HS-27A (cell line): ENCODE data around the gene LSM14B.
"Not testable (repeated sequence)": the region's sequence is repeated elsewhere in the genome, so short reads cannot be mapped to it uniquely, and the experiment has no call there.

Experiments used
- DNase-seq: peaks from one replicate; pipeline ENCODE4 v3.0.0-alpha.2; 2012; ENCODE audit warnings: low read depth, missing footprints

The LSM14B gene

DNA sequence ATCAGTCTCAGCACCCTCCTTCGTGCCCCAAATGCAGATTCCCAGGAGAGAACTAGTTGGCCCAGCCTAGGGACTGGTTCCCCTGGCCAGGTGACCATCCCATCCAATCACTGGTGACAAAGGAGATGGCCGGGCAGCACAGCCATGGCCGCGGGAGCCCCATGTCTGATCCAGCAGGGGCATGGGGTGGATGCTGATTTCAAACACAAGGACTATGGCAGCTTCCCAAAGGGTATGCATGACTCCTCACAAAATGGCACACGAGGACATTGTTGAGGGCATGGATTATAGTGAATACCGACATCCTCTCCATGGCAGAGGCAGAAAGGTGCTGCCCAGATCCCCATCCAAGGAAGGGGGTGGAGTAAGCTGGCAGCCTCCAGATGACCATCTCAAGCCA is 9.9 kb upstream of the LSM14B start:
- DNase-seq, result no peak

DNA sequence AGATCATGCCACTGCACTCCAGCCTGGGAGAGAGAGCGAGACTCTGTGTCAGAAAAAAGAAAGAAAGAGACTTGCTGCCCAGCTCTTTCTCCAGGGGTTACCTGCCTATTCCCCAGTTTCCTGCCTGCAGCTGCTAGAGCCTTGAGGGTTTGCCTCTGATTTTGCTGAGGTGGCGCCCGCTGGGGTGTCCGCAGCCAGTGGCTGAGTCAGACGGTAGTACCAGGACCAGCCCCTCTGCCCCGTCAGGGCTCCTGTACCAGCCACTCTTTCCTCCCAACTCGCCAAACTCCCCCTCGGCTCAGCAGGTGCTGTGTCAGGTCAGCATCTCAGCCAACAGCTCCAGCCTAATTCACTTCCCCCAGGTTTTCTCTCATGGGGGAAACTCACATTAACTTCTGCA is 7.4 kb upstream of the LSM14B start:
- DNase-seq, result no peak

DNA sequence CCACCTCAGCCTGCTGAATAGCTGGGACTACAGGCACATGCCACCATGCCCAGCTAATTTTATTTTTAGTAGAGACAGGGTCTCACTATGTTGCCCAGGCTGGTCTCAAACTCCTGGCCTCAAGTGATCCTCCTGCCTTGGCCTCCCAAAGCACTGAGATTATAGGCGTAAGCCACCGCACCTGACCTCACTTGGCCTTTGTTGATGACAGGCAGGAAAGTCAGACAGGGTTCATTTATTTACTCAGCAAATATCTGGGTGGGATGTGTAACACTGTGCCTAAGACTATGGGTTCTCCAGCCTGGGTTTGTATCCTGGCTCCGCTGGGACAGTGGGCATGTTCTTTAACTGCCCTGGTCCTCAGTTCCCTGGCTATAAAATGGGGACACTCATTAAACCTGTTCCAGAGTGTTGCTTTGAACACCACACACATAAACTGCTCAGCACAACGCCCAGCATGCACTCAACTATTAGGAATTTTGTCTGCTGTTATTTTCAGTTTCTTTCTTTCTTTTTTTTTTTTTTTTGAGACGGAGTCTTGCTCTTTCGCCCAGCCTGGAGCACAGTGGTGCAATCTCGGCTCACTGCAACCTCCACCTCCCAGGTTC is 6.4 kb upstream of the LSM14B start:
- DNase-seq, result not testable (repeated sequence)

DNA sequence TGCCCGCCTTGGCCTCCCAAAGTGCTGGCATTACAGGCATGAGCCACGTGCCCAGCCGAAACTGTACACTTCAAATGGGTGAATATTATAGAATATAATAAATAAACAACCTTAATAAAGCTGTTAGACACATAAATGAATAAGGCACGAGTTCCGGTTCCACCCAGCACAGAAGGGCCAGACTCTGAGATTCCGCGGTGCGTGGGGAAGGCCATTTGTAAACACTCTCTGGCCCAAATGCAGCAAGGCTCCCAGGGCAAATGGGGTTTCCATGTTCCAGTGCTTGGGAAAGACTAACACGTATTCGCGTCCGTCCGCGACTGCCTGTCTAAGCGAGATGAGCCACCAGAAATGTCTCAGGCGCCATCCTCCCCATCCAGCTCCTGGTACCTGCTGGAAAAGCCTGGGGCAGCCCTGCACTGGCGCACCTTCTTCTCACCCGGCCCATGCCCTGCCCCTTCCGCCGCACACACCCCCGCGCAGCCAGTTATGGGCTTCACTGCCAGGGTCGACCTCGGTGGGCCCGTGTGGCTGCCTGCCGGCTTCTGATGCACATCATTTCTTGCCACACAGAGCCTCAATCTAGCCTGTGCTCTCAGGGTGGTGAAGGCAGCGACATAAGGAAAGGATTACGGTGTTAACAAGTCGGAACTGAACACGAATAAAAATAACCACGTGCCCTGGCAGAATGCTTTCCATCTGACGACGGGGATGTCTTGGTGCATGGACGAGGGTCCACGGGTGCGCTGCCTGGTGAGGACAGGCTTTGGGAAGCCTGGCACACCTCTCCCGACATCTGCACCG is 5.5 kb upstream of the LSM14B start:
- DNase-seq, result no peak

DNA sequence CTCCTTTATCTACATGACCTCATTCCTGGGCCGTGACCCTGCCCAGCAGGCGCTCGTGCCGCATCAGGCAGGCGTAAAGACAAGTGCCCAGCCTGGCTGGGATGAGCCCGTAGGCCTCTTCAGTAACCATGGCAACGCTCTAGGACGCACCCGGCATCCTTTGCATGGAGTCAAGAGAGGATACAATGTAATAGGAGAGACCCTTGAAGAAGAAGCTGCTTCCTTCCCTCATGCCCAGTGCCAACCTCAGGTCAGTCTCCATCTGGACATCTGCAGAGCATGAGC is 5.0 kb upstream of the LSM14B start:
- DNase-seq, result no peak

DNA sequence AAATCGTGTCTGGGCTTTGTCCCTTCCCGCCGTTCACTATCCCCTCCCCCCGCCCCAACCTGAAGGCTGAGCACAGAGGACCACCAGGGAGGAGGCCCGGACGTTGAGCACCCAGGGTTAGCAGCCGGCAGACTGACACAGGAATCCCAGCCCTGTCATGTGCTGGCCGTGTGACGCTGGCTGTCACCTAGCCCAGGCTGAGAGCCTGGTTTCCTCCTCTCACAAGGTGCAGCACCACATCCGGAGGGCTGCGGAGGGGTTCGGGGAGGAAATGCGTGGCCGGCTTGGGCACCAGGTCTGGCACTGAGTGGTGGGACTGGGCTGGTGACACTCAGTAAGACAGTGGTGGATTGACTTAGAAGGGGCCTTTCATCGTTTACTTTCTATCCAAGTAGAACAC is 4.6 kb upstream of the LSM14B start:
- no peak for DNase-seq

DNA sequence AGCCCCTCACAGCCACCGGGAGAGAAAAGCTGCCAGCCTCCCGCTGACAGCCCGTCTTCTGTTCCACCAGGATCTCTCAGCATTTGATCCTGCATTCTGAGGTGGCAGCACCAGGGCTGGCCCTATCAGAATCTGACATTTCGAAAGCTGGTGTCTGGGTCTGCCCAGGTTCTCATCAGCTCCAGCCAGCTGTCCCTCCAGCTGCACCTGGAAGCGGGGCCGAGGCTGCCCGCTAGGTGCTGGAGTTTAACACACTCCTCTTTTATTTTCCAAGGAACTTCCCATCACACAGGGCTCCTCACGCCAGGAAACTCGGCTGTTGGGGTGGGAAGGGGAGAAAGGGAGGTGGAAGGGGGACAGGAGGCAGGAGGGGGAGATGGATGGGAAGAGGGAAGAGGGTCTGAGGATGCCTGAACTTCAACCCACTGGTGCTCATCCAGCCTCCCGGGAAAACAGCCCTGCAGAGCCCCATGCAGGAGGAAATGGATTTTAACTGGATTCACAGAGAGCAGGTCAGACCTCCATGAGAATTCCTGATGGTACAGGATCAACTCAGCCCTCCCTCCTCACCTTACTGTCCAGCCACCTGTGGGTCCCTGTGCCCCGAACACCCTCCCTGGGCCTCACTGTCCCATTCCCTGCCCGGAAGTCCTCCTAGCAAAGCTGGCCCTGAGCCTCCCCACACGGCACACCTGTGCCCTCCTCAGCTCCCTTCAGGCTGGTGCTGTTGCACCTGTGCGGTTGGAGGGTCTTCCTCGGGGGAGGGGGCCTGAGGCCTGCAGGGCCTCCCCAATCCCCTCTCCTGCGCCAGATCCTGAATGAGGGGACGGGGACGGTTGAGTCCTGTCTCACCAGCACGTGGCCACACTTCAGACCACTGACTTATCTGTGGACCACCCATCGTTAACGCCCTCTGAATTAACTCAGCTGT is 3.9 kb upstream of the LSM14B start:
- no peak for DNase-seq

DNA sequence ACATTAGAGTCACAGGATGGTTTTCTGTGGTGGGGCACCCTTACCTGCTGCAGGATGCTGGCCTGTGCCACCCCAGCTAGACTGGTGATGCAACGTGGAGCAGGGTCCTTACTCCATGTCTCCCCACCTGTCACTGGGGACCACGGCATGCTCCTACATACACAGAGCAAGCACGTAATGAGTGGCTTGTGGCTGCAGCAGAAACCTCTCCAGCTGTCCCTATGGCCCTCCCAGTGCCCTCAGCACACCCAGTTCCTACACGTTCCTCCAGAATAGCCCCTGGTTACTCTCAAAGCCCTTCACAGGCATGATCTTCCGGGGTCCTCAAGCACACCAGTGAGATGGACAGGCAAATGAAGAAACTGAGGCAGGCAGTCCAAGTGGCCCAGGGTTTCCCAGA is 3.2 kb upstream of the LSM14B start:
- DNase-seq, result no peak

DNA sequence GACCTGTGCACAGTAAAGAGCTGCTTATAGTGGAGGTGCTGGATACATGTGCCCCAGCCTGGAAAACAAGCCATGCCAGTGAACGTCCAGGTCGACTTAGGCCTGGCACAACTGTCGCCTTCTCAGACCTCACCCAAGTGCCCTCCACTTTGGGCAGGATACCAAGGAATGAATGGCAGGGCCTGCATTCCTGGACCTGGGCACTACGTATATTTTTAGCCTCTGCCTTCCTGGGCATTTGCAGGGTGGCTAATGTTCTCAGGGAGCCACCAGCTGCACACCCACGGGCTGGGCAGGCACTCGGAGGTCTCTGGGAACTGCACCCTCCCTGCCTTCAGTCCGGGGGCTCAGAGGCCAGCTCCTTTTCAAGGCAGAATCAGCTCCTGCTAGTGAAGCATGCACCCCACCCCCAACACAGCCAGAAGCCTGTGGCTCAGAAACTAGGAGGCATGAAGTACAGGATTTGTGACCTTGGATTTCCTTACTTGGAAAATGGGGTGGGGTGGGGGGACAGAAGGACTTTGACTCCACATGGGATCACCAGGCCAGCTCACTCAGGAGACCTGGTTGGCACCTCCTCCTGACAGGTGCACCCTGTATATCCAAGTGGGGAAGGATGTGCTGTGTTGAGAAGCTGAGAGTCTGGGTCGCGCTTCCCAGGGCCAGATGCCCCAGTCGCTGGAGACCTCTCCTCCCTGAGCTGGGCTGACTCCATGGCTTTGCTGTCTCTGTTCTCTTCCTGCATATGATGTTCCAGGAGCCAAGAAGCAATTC is 2.5 kb upstream of the LSM14B start:
- no peak for DNase-seq

DNA sequence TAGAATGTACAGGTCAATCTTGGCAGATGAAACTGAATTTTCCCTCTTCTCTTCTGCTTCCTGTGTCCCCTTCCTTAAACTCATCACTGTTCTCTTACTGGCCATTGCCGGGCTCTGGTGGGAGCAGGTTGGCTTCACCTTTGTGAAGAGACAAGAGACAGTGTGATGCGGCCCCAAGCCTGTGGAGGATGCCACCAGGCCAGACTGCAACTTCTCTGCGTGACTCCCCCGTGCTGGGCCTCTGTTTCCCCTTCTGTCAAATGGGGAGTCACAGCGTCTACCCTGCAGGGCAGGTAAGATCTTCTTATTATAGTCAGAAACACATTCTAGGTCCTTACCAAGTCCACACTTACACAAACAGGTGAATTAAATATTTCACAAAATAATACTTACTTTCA is 1.9 kb upstream of the LSM14B start:
- DNase-seq, result no peak

DNA sequence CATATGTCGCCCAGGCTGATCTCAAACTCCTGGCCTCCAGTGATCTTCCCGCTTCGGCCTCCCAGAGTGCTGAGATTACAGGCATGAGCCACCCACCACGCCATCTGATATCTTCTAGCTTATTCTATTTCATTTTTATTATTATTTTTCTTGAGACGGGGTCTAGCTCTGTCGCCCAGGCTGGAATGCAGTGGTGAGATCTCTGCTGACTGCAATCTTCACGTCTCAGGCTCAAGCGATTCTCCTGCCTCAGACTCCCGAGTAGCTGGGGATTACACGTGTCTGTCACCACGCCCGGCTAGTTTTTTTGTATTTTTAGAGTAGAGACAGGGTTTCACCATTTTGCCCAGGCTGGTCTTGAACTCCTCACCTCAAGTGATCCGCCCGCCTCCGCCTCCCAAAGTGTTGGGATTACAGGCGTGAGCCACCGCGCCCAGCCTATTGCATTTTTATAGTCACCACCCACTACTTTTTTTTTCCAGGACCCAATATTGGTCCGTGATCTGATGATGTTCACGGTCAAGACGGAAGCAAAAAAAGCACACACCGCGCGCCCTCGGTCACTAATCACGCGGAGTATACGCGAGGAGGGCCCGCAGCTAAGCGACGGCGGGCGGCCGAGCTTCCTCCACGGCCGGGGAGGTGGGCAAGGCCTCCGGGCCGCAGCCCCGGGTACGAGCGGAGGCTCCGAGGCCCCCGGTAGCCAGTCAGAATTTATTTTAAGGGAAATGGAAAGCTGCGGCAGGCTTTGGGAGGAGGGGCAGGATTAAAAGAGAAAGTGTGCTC is 1.1 kb upstream of the LSM14B start:
- DNase-seq, result no peak

DNA sequence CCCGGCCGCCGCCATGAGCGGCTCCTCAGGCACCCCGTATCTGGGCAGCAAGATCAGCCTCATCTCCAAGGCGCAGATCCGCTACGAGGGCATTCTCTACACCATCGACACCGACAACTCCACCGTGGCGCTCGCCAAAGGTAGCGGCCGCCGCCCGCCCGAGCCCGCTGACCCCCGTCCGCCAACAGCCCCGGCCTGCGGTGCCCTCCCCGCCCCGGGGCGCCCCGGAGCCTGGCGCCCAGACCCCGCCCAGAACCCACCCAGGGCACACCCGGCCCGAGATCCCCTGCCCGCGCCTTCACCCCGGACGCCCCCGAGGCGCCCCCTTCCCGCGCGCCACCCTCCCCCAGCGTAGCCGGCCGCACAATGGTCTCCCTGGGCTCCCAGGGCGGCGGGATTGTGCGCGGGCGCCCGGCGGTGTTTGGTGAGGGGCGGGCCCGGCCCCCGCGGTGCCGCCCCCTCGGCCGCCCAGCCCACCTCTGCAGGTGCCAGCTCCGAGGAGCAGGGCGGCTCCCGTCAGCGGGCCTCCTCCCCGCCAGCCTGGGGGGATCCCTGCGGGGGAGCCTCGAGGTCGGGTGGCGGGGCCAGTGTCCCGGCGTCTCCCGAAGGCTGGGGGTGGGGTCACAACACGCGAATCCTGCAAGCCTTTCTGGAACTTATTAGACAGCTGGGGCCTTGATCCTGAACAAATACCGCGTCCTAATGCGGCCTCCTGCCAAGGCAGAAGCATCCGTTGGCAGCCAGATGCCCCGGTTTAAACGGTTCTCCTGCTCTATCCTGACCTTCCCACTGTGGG is 577 bp downstream of the LSM14B start:
- no peak for DNase-seq

DNA sequence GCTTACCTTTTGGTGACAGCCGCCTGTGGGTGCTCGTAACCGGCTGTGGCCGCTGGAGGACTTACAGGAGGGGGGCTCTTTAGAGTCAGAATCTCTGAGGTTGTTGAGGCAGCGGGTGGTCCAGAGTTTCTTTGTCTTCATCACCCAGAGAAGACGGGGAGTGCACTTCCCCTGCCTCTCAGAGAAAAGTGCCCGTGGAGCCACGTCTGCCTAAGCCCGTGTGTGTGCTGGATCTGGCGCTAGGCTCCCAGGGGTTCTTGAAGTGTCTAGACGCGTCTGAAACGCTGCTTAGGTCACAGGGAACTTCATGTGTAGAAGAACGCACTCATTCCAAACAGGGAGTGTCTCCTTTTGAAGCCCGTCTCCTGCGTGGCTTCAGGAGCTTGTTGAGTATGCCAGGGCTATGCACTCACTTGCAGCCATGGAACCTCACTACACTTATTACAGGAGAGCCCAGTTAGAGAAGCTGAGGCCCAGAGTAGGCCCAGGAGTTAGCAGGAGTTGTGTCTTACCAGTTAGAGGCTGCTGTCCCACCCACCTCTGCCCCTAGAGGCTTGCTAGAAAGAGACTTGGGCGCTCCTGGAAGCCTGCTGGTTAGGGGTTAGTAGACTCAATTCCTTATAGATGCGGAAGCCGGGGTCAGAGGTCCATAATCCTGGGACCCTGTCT is 1.3 kb downstream of the LSM14B start:
- DNase-seq, result no peak

DNA sequence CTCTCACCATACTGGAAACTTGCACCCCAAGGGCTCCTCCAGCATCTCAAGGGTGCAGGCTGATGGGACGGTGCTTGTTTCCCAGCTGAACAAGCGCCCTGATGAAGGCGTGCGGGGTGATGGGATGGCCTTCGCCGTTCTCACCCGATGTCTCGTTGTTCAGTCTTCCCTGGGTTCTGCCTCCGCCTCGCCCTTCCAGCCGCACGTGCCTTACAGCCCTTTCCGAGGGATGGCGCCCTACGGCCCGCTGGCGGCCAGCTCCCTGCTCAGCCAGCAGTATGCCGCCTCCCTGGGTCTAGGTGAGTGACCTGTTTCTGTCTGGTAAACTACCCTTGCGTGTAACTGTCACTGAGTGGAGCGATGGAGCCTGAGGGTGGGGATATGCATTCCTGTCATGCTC is 3.9 kb downstream of the LSM14B start:
- no peak for DNase-seq

DNA sequence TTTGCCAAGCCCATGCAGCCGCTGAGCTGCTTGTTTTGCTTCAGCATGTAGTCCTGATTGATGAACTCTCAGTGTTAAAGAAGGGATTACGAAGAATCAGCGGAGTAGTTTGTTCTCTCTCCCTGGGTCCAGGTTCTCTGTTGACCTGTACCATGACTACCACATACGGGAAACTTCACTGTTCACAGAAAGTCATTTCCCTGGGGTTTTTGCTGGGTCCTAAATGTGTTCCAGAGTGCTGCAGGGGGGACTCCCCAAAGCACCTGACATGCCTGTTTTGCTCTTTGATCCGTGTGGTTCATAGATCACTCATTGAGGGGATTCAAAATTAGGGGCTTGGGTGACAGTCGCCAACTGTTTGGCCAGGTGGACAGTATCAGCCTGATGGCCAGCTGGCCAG is 5.5 kb downstream of the LSM14B start:
- no peak for DNase-seq

DNA sequence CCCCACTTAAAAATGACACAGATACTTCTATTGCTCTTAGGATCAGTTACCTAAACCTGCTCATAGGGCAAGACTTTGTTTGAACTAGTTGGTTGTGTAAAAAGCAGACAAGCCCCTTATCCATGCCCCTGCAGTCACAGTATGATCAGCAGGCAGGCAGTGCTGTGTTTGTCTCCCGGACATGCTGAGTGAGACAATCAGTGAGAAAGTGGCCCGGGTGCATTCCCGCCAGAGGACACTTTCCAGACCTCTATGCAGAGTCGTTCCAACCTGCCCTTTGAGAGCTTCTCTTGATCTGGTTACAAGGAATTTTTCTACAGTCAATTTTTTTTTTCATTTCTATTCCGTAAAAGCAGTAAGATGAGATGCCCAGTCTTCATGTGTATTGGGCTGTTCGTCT is 6.2 kb downstream of the LSM14B start:
- DNase-seq, result no peak

DNA sequence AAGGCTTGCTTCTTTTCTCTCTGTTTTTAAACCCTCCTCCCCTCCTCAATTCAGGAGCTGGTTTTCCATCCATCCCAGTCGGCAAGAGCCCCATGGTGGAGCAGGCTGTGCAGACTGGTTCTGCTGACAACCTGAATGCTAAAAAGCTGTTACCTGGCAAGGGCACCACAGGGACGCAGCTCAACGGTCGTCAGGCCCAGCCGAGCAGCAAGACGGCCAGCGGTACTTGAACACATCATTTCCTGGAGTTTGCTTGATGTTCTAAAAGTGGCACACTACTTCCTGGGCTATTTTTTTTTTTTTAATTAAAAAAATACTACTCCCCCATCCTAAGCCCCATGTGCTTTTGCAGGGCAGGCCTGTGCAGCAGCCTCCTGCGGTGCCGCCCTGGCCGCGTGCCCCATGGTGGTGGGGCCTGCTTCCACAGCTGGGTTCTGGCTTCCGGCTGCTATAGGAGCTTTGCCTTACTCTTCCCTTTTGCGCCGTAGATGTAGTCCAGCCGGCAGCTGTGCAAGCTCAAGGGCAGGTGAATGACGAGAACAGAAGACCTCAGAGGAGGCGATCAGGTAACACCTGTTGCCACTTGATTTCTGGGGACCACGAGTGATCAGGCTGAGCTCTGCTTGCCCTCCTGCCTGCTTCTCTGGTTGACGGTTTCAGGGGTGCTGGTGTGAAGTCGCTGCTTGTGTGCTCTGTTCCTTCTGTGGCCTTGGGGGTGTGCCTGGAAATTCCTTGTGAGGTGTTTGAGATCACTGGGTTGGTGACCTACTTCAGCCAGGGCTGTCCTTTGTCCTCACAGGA is 7.7 kb downstream of the LSM14B start:
- DNase-seq, result no peak

DNA sequence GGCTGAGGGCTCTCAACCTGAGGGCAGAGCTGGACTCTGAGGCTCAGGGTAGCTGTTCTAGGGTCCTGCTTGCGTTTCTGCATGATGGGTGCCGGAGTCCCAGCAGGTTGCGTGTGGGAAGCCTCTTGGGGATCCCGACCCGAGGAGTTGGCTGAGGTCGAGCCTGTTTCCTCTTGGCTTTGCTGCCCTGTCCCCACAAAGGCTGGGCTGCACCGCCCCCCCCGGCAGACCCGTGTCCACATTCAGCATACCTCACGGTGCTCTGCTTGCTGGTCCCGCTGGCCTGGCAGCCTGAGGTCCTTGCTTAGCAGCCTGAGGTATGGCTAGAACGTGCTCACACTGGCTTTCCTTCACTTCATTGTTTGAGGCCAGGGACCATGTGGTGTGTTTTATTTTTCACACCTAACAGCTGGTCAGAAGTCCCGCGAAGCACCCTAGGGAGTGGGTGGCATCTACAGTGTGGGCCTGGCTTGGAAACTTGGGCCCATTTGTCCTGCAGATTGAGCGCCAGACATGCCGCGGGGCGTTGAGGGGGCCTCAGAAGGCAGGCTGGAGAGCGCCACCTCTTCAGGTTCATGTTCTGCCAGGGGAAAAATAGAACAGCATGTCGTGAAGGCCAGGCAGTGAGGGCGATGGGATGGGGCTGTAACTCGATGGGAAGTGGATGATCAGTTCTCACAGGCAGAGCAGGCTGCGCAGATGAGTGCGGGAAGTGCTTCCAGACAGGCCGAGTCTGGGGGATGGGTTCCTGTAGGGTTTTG is 9.5 kb downstream of the LSM14B start:
- DNase-seq, result no peak

DNA sequence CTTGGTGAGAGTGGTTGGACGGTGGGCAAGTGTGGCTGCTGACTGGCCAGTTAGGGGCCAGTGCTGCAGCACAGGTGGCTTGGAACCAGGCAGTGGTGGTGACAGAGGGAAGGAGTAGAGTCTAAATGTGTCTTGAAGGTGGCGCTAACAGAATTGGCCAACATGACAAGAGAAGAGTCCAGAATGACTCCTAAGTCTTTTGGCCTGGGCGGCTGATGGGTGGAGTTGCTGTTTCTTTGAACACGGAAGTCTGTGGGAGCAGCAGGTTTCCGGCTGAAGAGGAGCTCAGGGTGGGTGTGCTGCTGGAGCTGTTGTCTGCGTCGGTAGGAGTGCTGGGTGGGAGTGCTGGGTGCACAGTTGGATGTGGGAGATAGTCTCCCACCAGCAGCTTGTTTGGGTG is 10.1 kb downstream of the LSM14B start:
- no peak for DNase-seq
